ENCODE results near the gene C1orf167.

DNA sequence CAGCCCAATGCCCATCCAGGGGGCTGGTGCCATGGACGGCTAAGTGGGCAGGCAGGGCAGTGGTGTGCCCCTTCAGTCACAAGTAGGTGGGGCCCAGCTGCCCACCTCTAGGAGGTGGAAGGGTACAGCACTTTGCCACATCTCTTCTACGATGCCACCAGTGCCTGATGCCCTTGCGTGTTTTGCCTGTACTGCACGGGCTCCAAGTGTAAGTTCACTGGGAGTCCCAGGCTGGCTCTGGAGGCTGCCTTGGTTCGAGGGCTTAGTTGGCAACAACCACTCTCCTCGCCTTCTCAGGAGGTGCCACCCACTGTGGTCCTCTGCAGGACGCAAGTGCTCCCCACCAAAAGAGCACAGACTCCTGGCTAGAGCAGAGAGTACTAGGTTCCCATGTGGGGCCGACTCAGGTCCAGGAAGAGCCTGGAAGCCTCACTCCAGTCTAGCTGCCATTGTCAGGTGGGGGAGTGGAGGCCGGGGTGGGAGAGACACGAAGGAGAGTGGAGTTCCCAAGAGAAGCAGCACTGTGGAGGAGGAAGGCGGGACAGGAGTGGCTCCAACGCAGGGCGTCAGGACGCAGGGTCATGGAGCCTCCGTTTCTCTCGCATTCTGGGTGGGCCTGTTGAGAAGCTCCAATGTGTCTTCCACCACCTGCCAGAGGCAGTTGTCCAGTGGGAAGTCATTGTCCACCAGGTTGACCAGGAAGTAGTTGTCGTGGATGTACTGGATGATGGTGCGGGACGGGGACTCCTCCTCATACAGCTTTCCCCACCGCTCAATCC, 28.3 kb downstream of the C1orf167 start:
- TF ChIP-seq EP300 (IDR thresholded peaks at IDR 0.05; ENCODE audit: borderline replicate concordance) (no peak), RAD21 (IDR thresholded peaks at IDR 0.05; ENCODE audit: low read depth) (no peak), CREB1 (IDR thresholded peaks at IDR 0.05; ENCODE audit: low read depth) (no peak), TAF1 (IDR thresholded peaks at IDR 0.05; ENCODE audit: low read depth) (no peak), NFIC (IDR thresholded peaks at IDR 0.05) (no peak)
- TF ChIP-seq, protein P1, sequence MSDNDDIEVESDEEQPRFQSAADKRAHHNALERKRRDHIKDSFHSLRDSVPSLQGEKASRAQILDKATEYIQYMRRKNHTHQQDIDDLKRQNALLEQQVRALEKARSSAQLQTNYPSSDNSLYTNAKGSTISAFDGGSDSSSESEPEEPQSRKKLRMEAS (IDR thresholded peaks at IDR 0.05): no peak

All from Ishikawa (cell line).